ENCODE results near the gene PROCA1. TPM values are rescaled to one million over a fixed set of nuclear protein-coding genes. Genes with fewer than 3 reads are reported as not detected.

Gene PROCA1
- total and polyA plus RNA-seq, 2 of the 13 experiments (the other 11 are each of a cell fraction or from before 2014, with no cell fraction given), result 0.73 to 1.5 TPM

DNA sequence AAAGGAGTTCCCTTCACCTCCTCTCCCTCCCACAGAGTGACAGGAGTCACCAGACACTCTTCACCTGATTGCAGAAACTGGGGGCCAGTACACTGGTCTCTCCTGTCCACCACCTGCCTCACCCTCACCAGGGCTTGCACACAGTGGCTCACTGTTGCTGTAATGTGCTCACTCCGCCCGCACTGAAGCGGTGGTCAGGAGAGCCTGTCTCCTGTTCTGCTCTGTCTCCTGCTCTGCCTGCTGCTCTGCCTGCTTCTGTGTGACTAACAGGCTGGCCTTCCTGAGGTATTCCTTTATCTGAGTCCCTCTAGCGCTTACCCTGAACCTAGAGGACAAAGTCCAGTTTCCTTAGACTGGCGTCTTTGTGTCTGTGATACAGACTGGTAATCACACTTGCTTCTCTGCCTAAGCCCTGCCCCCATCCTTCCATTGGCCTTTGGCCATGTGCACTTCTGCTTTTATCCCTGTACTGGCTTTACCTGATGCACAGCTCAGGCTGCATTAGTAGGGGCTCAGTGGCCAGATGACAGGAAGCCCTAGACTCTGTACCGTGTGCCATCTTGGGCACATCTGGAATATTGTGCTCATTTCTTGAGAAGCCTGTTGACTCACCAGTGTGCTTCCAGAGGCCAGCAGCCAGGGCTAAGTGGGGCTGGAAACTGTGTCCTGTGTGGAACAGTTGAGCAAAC is 13.3 kb downstream of the PROCA1 start (continued):
- no peak for TF ChIP-seq KDM3A (CRISPR knock-in tag; IDR thresholded peaks at IDR 0.05; ENCODE audit: low read depth)
- no peak for TF ChIP-seq ZNF546 (CRISPR knock-in tag; conservative IDR thresholded peaks at IDR 0.05)
- TF ChIP-seq NCOR1 (IDR thresholded peaks at IDR 0.05; ENCODE audit: borderline replicate concordance, low read length), result peak; percentile 97
- TF ChIP-seq FOXP4 (CRISPR knock-in tag; IDR thresholded peaks at IDR 0.05), result peak; percentile 84
- peak; percentile 80 for TF ChIP-seq CSRNP1 (CRISPR knock-in tag; IDR thresholded peaks at IDR 0.05)
- no peak for TF ChIP-seq ZBTB8A (CRISPR knock-in tag; IDR thresholded peaks at IDR 0.05; ENCODE audit: borderline replicate concordance, low read depth)
- TF ChIP-seq SP140L (CRISPR knock-in tag; IDR thresholded peaks at IDR 0.05; ENCODE audit: borderline replicate concordance), result no peak
- peak; percentile 58; the same call in 1 of the 2 replicates for TF ChIP-seq BRD4 (CRISPR knock-in tag; IDR thresholded peaks at IDR 0.05)
- peak; percentile 34; the same call in 1 of the 2 replicates for TF ChIP-seq KMT2A (CRISPR knock-in tag; IDR thresholded peaks at IDR 0.05)
- 0 out of 2 replicates have a peak, but pooled peaks have one; percentile 45 for TF ChIP-seq ZNF766 (CRISPR knock-in tag; IDR thresholded peaks at IDR 0.05; ENCODE audit: borderline replicate concordance)
- peak; percentile 54; the same call in 1 of the 2 replicates for TF ChIP-seq DNMT3B (CRISPR knock-in tag; conservative IDR thresholded peaks at IDR 0.05)
- no peak for TF ChIP-seq ZNF124 (CRISPR knock-in tag; IDR thresholded peaks at IDR 0.05)
- peak; percentile 54; the same call in 1 of the 2 replicates for TF ChIP-seq ZNF878 (CRISPR knock-in tag; IDR thresholded peaks at IDR 0.05)
- TF ChIP-seq, protein P1, sequence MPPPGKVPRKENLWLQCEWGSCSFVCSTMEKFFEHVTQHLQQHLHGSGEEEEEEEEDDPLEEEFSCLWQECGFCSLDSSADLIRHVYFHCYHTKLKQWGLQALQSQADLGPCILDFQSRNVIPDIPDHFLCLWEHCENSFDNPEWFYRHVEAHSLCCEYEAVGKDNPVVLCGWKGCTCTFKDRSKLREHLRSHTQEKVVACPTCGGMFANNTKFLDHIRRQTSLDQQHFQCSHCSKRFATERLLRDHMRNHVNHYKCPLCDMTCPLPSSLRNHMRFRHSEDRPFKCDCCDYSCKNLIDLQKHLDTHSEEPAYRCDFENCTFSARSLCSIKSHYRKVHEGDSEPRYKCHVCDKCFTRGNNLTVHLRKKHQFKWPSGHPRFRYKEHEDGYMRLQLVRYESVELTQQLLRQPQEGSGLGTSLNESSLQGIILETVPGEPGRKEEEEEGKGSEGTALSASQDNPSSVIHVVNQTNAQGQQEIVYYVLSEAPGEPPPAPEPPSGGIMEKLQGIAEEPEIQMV (CRISPR knock-in tag; IDR thresholded peaks at IDR 0.05; ENCODE audit: low read depth), result peak; percentile 77; the same call in 1 of the 2 replicates
- TF ChIP-seq ZNF879 (CRISPR knock-in tag; IDR thresholded peaks at IDR 0.05), result no peak
- TF ChIP-seq TCF7 (IDR thresholded peaks at IDR 0.05; ENCODE audit: low read depth), result peak; percentile 47; the same call in 1 of the 2 replicates
- no peak for TF ChIP-seq ATRX (CRISPR knock-in tag; IDR thresholded peaks at IDR 0.05; ENCODE audit: borderline replicate concordance)
- 0 out of 2 replicates have a peak, but pooled peaks have one; percentile 18 for TF ChIP-seq SMAD3 (CRISPR knock-in tag; IDR thresholded peaks at IDR 0.05)
- no peak; the same call in 1 of the 2 replicates for TF ChIP-seq FOXJ3 (CRISPR knock-in tag; IDR thresholded peaks at IDR 0.05; ENCODE audit: borderline replicate concordance)
- TF ChIP-seq KAT7 (CRISPR knock-in tag; IDR thresholded peaks at IDR 0.05; ENCODE audit: borderline replicate concordance), result 0 out of 2 replicates have a peak, but pooled peaks have one; percentile 28
- no peak for TF ChIP-seq ZNF773 (CRISPR knock-in tag; IDR thresholded peaks at IDR 0.05; ENCODE audit: borderline replicate concordance)
- TF ChIP-seq ZSCAN9 (CRISPR knock-in tag; IDR thresholded peaks at IDR 0.05; ENCODE audit: borderline replicate concordance), result peak; percentile 61
- TF ChIP-seq FUBP1 (CRISPR knock-in tag; IDR thresholded peaks at IDR 0.05; ENCODE audit: borderline replicate concordance), result peak; percentile 47; the same call in 1 of the 2 replicates

All from HepG2 (cell line).